ENCODE measurements around the gene POLR1E.
"Not testable (repeated sequence)": the region's sequence is repeated elsewhere in the genome, so short reads cannot be mapped to it uniquely, and the experiment has no call there.

- not testable (repeated sequence) for TF ChIP-seq CTCF (conservative IDR thresholded peaks at IDR 0.05); EZH2 (IDR thresholded peaks at IDR 0.05; ENCODE audit: low read depth)
These were observed 11.8 kb upstream of the POLR1E start for GRCh38 chr9:37473982-37474381.
